ENCODE data around the gene PCDHGA12.

DNA sequence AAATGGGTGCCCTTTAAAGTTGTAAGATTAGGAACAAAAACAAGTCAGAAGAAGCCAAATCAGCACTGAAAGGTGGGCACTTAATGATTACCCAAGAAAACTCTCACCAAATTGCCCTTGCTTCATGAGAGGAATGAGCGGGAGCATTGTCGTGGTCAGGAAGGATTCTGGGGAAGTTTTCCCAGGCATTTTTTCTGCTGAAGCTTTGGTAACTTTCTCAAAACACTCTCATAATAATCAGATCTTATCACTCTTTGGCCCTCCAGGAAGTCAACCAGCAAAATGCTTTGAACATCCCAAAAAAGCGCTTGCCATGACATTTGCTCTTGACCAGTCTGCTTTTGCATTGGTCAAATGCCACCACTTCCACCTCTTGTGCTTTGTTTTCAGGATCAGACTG is 35.0 kb downstream of the PCDHGA12 start:
- TF ChIP-seq, protein P1, sequence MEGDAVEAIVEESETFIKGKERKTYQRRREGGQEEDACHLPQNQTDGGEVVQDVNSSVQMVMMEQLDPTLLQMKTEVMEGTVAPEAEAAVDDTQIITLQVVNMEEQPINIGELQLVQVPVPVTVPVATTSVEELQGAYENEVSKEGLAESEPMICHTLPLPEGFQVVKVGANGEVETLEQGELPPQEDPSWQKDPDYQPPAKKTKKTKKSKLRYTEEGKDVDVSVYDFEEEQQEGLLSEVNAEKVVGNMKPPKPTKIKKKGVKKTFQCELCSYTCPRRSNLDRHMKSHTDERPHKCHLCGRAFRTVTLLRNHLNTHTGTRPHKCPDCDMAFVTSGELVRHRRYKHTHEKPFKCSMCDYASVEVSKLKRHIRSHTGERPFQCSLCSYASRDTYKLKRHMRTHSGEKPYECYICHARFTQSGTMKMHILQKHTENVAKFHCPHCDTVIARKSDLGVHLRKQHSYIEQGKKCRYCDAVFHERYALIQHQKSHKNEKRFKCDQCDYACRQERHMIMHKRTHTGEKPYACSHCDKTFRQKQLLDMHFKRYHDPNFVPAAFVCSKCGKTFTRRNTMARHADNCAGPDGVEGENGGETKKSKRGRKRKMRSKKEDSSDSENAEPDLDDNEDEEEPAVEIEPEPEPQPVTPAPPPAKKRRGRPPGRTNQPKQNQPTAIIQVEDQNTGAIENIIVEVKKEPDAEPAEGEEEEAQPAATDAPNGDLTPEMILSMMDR (conservative IDR thresholded peaks at IDR 0.05): no peak
- TF ChIP-seq ZFX (IDR thresholded peaks at IDR 0.05): no peak
